CD4-positive, alpha-beta T cell treated with Interleukin-4 for 4 hours (primary cell): ENCODE results near the gene RSRC2.
"Not testable (repeated sequence)": the region's sequence is repeated elsewhere in the genome, so short reads cannot be mapped to it uniquely, and the experiment has no call there.

ENCODE experiments used
- DNase-seq: peaks from one replicate; pipeline ENCODE4 v3.0.0-alpha.2; 2020

The RSRC2 gene

DNA sequence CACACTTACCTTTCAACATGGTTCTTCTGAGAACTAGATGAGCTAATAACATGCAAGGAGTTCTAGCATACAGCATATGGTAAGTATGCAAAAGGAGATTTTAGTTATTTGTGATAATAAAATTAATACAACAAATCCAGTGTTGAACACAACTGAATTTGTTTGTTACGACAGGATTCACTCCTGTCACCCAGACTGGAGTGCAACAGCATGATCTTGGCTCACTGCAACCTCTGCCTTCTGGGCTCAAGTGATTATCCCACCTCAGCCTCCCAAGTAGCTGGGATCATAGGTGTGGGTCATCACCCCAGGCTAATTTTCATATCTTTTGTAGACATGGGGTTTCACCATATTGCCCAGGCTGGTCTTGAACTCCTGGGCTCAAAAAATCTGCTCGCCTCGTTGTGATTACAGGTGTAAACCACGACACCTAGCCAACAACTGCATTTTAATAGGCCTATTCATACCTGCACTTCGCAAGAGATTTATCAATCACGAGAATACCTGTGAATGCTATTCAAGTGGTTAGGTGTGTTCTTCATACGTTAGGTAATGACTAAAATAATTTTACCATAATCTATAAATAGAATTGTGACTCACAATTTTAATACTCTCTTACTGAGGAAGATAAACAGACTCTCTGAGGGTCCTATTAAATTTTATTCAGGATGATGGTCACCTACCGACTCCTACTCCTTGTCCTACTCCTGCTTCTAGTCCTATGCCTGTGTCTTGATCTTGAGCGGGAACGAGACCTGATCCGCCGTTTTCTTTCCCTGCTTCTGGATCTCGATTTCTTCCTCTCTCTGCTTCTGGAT is 10.0 kb downstream of the RSRC2 start:
- no peak for DNase-seq

DNA sequence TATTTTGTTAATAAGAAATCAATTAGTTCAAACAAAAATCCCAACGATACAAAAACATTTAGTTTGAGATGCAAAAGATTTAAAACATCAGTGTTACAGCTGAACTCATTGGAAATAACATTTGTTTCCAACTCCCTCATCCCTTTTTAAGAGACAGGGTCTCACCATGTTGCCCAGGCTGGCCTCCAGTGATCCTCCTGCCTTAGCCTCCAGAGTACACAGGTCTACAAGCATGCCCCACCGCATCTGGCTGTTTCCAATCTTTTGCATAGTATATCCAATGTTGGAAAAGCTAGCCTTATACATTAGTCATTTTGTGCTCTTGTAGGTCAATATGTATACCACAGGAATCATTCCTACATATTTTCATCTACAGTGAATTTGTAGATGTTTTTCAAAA is 11.5 kb downstream of the RSRC2 start:
- no peak for DNase-seq

DNA sequence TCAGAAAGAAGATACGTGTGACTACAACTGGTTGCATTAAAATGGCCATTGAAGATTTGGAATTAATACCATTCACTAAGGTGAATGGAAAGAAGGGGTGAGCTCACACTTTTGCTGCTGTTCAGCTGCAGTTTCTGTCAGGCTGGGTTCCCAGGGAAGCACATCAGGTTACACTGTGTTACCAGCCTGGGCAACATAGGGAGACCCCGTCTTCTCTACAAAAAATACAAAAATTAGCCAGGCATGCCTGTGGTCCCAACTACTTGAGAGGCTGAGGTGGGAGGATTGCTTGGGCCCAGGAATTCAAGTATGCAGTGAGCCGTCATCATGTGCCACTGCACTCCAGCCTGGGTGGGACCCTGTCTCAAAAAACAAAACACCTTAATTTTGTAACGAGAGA is 13.1 kb downstream of the RSRC2 start:
- no peak for DNase-seq

DNA sequence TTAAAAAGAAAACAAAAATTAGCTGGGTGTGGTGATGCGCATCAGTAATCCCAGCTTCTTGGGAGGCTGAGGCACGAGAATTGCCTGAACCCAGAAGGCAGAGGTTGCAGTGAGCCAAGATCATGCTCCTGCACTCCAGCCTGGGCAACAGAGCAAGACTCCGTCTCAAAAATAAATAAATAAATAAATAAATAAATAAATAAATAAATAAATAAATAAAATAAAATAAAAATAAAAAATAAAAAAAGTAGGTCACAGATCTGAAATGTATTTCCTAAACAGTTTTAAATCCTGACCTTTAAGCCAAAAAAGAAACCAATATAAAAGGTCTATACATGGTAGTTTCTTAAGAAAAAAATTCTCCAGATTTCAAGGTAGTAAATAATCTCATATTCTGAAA is 13.7 kb downstream of the RSRC2 start:
- not testable (repeated sequence) for DNase-seq

DNA sequence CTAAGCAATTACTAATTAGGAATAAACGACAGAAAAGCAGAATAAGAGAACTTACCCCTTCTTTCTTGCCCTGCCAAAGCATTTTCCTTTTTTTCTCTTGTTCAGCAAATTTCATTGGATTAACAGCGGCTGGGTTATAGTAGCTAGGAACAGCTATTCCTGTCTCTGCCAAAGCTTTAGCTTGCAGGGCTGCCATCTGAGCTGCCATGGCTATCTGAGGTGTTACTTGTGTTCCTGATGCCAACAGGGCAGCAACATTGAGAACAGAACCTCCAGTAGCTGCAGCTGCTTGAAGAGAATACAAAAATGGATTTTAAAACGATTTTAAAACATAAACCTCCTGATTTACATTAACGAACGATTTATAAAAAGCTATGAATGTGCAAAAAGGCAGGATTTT is 18.6 kb downstream of the RSRC2 start:
- no peak for DNase-seq

DNA sequence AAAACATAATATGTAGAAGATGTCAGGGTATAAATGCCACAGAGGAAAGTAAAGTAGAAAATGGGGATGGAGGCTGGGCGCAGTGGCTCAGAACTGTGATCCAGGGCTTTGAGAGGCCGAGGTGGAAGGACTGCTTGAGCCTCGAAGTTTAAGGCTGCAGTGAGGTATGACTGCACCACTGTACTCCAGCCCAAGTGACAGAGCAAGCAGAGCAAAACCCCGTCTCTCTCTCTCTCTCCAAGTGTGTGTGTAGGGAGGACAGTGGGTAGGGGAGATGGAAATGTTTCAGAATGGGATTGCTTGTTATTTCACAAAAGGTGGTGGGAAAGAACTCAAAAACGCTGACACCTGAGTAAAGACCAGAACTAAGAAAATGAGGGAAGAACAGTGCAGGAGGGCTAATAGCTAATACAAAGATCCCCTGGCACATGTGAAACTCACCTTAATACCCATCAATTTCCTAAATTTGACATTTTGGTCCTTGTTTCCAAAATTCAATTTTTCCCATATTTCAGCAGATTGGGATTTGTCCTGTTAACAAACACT is 20.3 kb downstream of the RSRC2 start:
- no peak for DNase-seq

DNA sequence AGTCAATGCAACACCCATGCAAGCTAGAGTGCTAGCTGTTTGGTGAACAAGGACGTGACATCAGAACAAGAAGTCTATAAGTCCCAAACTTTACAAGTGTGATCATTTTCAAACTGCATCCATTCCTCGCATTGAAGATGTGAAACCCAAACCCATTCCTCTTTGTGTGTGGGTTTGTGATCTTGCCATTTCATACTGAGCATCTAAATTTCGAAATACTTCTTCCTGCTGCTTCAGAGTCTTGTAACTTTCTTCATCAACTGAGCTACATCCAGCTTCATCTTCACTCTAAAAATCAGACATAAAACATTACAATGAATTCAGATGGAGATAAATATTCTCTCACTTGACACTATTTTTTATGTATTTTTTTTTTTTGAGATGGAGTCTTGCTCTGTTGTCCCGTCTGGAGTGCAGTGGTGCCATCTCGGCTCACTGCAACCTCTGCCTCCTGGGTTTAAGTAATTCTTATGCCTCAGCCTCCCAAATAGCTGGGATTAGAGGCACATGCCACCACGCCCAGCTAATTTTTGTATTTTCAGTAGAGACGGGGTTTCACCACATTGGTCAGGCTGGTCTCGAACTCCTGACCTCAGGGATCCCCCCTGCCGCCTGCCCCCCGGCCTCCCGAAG is 21.2 kb downstream of the RSRC2 start:
- DNase-seq: no peak

DNA sequence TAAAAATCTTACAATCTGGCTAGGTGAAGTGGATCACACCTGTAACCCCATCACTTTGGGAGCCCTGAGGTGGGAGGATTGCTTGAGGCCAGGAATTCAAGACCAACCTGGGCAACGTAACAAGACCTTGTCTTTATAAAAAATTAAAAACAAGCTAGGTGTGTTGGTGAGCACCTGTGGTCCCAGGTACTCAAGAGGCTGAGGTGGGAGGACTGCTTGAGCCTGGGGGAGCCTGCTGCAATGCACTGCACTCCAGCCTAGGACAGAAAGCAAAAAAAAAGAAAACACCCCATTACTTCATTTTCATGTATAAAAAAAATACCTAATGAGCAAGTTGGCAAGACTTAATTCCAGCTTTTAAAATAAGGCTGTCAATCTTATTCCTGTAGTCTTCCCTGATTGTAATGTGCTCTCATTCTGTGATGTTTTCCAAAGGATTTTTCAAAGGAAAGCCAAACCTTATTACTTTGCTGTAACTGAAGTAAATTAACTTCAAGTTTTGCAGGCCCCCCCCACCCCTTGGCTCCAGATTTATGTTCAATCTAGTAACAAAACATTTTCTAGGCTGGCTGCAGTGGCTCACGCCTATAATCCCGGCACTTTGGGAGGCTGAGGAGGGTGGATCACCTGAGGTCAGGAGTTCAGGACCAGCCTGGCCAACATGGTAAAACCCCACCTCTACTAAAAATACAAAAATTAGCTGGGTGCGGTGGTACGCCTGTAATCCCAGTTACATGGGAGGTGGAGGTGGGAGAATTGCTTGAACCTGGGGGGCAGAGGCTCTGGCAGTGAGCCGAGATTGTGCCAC is 22.7 kb downstream of the RSRC2 start:
- DNase-seq: no peak

DNA sequence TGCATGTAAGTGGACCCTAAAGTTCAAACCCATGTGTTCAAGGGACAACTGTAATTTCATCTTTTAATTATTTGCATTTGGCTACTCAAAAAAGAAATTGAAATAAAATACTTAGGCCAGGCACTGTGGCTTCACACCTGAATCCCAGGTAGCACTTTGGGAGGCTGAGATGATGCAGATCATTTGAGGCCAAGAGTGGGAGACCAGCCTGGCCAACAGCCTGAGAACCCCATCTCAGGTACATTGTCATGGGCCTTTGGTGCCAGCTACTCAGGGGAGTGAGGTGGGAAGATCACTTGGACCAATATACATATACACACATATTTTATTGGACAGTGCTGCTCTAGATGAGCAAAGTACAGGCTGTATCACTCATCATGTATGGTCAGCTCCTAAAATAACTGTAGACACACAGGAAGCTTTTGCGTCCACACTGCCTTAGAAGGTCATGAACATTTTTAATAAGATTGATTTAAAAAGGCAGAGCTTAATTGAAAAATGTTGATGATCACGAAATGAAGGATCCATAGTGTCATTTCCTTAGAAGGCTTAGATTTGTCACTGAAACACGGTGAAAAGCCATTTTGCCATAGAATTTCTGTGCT is 23.5 kb downstream of the RSRC2 start:
- DNase-seq: no peak

DNA sequence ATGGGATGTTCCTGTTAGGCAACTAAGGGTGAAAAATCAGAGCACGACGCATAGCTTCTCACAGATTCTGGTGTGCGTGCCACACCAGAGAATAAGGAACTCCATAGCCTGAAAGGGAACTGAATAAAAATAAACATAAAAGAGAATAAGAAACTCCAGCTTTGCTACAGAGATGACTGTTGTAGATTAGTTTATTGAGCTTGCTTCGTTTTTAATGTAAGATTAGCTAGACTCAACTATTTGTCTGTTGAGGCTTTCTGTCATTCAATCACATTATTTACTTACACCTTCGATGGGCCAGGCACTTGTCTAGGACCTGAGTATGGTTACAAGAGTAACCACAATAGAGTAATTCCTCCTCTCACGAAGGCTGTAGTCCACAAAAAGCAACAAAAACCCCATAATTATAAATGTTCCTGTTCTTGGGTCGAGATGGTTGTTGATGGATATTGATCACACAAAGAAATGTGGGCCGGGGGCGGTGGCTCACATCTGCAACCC is 25.2 kb downstream of the RSRC2 start:
- no peak for DNase-seq

DNA sequence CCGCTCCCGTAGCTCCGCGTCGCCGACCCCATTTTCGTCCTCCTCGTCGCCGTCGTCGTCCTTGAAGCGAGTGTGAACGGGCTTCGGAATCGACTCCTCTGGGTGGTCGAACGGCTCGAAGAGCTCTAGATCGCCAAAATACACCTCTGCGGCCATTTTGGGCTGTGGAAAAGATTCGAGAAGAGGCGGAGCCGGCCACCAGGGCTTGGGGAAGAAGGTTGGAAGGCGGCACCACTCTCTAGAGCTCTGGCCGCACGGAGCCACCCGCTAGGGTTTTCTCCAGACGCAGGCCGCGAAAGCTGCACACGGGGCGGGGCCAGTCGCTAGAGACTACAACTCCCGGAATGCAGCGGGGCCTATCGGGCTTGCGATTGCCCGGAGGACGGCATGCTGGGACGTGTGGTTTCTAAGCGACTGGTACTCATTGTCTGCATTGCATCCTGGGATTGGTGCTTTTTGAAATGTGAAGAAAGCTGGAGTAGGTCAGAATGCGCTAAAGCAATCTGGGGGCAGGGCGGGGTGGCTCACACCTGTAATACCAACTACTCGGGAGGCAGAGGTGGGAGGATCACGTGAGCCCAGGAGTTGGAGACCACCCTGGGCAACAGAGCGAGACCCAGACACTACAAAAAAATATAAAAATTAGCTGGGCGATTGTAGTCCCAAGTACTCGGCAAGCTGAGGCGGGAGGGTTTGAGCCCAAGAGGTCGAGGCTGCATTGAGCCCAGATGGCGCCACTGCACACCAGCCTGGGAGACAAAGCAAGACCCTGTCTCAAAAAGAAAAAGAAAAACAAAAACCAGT is 25.8 kb downstream of the RSRC2 start, which contains the start of gene ZCCHC8:
Gene ZCCHC8 (minus strand): TSS at position 248 of the 804 bp plus-strand sequence. CDS start 92 bp downstream, at position 156.
- DNase-seq: peak; percentile 97

DNA sequence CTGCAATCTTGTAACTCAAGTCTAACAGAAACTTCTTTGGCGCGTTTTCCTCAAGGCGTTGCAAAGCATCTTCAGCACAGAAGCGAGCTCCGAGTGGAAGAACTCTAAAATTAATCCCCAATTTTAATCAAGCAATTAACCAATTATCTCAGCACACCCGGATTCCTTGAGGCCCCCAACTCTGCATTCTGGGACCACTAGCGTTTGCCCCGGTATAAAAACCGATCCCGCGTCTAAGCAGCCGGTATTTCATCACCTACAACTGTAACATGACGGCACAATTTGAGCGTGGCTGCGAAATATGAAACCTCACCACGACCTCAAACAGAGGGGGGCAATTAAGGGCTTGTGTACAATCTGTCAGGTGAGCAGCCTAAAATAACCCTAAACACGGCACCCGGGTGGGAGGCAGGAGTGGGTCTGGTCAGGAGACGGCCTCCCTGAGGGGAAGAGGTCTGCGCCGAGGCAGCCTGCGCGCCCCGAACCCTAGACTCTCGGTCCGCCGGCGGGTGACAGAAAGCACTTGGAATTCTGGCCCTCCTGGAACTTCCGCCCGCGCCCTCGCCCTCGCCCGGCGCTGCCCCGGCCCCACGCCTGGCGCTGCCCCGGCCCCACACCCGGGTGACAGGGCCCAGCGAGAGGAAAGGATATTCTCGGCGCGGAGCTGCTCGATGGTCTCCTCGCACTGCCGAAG is 26.6 kb downstream of the RSRC2 start:
- peak; percentile 40 for DNase-seq

DNA sequence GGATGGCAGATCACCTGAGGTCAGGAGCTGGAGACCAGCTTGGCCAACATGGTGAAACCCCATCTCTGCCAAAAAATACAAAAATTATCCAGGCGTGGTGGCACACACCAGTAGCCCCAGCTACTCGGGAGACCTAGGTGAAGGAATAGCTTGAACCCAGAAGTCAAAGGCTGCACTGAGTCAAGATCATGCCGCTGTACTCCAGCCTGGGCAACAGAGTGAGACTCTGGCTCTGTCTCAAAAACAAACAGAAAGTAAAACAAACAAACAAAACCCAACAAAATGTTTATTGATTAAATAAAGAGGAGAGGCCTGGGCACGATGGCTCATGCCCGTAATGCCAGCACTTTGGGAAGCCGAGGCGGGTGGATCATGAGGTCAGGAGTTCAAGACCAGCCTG is 31.5 kb downstream of the RSRC2 start:
- no peak for DNase-seq

DNA sequence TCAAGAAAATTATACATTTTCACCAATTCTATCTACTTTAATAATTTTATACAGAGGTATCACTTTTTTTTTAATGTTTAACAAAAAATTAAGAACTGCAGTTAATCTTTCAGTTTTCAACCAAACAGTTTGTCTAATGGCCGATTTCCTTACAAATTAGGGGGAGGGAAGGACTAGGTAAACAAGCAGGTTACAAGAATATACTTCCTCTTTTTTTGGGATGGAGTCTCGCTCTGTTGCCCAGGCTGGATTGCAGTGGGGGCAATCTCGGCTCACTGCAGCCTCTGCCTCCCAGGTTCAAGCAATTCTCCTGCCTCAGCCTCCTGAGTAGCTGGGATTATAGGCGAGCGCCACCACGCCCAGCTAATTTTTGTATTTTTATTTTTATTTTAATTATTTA is 33.5 kb downstream of the RSRC2 start:
- not testable (repeated sequence) for DNase-seq

DNA sequence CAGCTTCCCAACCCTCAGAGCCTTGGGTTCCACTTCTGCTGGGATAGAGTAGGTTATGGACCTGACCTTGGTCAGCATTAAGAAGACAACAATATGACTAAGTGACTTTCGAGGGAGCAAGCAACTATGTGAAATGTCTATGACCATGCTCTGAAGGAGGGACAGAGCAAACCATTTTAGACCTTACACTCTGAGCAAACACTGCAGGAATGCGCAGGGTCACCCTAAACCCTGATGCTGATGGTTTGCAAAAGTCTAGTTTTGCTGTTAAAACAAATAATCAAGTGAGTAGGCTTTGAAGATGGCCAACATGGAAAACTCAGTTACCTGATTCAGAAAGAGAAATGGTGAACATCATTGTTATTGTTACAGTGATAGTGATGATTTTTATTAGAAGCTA is 34.7 kb downstream of the RSRC2 start:
- no peak for DNase-seq

DNA sequence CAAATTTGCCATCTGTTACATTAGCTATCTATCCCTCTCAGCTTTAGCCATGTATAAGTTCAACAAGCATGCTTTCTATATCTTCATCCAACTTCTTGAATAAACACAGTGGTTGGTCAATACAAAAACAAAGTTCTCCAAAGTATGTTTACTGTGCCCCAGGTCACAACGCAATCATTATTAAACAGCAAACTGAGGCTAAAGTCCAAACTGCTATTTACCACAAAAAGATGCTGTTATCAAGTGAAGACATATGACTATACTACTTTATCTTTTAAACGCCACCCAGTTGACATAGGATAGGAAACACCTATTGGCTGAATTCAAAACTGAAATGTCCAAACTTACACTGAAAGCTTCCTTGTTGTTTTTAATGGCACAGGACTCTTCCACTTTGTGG is 37.7 kb downstream of the RSRC2 start:
- DNase-seq: no peak

DNA sequence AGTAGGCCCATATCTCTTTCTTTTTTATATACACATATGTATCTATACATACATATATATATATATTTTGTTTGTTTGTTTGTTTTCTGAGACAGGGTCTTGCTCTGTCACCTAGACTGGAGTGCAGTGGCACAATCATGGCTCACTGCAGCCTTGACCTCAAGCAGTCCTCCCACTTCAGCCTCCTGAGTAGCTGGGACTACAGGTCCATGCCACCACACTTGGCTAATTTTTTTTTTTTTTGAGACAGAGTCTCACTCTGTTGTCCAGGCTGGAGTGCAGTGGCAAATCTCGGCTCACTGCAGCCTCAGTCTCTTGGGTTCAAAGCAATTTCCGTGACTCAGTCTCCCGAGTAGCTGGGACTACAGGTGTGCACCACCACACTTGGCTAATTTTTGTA is 38.9 kb downstream of the RSRC2 start:
- not testable (repeated sequence) for DNase-seq

DNA sequence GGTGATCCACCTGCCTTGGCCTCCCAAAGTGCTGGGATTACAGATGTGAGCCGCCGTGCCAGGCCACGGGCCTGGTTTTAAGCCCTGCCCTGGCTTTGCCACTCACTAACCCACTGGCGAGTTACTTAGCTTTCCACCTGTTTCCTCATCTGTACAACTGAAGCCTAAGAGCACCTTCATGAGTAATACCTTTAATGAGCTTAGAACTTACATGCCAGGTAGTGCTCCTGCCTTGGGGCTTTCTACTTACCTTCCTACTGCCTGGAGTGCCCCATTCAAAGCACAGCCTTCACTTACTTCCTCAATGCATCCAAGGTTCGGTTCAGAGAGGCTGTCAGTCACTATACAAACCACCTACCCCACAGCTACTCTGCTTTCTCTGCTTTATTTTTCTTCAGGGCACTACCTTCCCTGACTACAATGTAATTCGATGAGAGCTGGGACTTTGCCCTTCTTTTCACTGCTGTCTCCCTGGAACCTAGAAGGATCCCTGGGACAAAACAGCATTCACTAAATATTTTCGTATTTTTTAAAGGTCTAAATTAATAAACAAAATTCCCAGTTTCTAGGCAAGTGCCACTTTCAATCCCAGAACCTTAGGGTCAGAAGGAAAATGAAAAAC is 39.8 kb downstream of the RSRC2 start:
- no peak for DNase-seq

DNA sequence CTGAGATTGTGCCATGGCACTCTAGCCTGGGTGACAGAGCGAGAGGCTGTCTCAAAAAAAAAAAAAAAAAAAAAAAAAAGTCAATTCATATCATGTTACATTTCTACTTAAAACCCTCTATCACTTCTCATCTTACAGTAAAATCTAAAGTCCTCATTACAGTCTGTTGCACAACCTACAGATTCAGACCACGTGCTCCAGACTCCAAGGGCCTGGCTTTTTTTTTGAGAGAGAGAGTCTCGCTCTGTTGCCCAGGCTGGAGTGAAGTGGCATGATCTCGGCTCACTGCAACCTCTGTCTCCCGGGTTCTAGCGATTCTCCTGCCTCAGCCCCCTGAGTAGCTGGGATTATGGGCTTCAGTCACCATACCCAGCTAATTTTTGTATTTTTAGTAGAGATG is 40.4 kb downstream of the RSRC2 start:
- not testable (repeated sequence) for DNase-seq

DNA sequence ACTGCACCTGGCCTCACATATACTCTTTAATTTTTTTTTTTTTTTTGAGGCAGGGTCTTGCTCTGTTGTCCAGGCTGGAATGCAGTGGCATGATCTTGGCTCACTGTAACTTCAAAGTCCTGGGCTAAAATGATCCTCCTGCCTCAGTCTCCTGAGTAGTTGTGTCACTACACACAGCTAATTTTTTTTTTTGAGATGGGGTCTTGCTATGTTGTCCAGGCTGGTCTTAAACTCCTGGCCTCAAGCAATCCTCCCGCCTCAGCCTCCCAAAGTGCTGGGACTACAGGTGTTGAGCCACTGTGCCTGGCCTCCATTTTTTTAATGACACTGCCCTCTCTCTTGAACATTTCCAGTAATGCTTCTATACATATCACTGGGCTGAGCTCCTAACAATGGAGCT is 42.4 kb downstream of the RSRC2 start:
- DNase-seq: not testable (repeated sequence)

DNA sequence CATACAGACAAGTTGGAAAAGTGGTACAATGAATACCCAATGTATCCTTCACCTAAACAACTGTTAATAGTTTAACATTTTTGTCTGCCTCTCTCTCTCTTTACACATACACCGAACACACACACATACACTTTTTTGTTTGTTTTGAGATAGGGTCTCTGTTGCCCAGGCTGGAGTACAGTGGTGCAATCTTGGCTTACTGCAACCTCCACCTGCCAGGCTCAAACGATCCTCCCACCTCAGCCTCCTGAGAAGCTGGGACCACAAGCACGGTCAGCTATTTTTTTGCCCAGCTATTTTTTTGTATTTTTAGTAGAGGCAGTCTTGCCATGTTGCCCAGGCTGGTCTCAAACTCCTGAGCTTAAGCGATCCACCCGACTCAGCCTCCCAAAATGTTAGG is 42.8 kb downstream of the RSRC2 start:
- no peak for DNase-seq
